HL-60 (cell line): ENCODE measurements around the gene ZNF566.

Experiments
- GABPA ChIP-seq: IDR thresholded peaks from 2 replicates; pipeline ENCODE4 v1.6.1; 2012; ENCODE audit warnings: low read depth
- POLR2AphosphoS5 ChIP-seq: IDR thresholded peaks from 2 replicates; pipeline ENCODE4 v1.6.1; 2012; ENCODE audit warnings: low read depth
- SPI1 ChIP-seq: IDR thresholded peaks from 2 replicates; pipeline ENCODE4 v1.6.1; 2012; ENCODE audit warnings: low read depth, mild to moderate bottlenecking, borderline replicate concordance
- TF ChIP-seq, protein P1 (sequence below): IDR thresholded peaks from one replicate; pipeline ENCODE4 v1.5.1; 2011; ENCODE audit warnings: low read length, control low read depth, inconsistent platforms; ENCODE audit not compliant: insufficient read depth
- TF ChIP-seq, protein P2 (sequence below): IDR thresholded peaks from 2 replicates; pipeline ENCODE4 v1.6.1; 2012; ENCODE audit warnings: low read depth; ENCODE audit not compliant: insufficient replicate concordance

DNA sequence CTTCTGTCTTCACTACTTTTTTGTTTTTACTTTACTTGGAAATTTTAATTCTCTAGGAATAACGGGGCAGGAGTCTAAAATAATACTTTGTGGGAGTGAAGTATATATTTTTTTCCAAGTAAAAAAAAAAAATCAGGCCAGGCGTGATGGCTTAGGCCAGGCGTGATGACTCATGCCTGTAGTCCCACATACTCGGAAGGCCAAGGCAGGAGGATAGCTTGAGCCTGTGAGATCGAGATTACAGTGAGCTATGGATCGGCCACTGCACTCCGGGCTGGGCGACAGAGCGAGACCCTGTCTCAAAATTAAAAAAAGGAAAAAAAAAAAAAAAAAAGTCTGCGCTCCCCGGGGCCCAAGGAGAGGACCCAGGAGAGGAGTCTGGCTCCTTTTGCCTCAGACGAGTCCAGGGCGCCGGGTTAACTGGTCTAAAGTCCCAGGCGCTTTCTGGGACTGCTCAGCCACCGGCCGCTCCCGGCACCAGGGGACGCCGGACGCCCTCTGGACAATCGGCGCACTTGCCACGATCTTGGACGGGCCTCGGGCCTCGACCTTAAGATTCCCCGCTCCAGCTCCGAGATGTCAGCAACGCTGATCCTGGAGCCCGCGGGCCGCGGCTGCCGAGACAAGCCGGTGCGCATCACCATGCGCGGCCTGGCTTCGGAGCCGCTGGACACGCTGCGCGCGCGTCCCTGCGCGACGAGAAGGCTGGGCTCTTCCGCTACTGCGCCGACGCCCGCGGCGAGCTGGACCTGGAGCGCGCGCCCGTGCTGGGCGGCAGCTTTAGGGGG lies 68.2 kb downstream of the ZNF566 start:
- TF ChIP-seq POLR2AphosphoS5 (no peak), GABPA (no peak), SPI1 (no peak)
- TF ChIP-seq, protein P1, sequence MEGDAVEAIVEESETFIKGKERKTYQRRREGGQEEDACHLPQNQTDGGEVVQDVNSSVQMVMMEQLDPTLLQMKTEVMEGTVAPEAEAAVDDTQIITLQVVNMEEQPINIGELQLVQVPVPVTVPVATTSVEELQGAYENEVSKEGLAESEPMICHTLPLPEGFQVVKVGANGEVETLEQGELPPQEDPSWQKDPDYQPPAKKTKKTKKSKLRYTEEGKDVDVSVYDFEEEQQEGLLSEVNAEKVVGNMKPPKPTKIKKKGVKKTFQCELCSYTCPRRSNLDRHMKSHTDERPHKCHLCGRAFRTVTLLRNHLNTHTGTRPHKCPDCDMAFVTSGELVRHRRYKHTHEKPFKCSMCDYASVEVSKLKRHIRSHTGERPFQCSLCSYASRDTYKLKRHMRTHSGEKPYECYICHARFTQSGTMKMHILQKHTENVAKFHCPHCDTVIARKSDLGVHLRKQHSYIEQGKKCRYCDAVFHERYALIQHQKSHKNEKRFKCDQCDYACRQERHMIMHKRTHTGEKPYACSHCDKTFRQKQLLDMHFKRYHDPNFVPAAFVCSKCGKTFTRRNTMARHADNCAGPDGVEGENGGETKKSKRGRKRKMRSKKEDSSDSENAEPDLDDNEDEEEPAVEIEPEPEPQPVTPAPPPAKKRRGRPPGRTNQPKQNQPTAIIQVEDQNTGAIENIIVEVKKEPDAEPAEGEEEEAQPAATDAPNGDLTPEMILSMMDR: no peak
- TF ChIP-seq, protein P2, sequence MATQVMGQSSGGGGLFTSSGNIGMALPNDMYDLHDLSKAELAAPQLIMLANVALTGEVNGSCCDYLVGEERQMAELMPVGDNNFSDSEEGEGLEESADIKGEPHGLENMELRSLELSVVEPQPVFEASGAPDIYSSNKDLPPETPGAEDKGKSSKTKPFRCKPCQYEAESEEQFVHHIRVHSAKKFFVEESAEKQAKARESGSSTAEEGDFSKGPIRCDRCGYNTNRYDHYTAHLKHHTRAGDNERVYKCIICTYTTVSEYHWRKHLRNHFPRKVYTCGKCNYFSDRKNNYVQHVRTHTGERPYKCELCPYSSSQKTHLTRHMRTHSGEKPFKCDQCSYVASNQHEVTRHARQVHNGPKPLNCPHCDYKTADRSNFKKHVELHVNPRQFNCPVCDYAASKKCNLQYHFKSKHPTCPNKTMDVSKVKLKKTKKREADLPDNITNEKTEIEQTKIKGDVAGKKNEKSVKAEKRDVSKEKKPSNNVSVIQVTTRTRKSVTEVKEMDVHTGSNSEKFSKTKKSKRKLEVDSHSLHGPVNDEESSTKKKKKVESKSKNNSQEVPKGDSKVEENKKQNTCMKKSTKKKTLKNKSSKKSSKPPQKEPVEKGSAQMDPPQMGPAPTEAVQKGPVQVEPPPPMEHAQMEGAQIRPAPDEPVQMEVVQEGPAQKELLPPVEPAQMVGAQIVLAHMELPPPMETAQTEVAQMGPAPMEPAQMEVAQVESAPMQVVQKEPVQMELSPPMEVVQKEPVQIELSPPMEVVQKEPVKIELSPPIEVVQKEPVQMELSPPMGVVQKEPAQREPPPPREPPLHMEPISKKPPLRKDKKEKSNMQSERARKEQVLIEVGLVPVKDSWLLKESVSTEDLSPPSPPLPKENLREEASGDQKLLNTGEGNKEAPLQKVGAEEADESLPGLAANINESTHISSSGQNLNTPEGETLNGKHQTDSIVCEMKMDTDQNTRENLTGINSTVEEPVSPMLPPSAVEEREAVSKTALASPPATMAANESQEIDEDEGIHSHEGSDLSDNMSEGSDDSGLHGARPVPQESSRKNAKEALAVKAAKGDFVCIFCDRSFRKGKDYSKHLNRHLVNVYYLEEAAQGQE: no peak
